GM18499 (cell line): Measurements from ENCODE around the gene SLC35B2.
"Not testable (repeated sequence)": the region's sequence is repeated elsewhere in the genome, so short reads cannot be mapped to it uniquely, and the experiment has no call there.

Experiments used
- ATAC-seq: cut with Tn5 transposase; IDR thresholded peaks from one replicate; pipeline ENCODE4 v1.9.1; 2021; ENCODE audit warnings: moderate number of reproducible peaks; ENCODE audit not compliant: insufficient read depth, unreplicated experiment

SLC35B2 gene

DNA sequence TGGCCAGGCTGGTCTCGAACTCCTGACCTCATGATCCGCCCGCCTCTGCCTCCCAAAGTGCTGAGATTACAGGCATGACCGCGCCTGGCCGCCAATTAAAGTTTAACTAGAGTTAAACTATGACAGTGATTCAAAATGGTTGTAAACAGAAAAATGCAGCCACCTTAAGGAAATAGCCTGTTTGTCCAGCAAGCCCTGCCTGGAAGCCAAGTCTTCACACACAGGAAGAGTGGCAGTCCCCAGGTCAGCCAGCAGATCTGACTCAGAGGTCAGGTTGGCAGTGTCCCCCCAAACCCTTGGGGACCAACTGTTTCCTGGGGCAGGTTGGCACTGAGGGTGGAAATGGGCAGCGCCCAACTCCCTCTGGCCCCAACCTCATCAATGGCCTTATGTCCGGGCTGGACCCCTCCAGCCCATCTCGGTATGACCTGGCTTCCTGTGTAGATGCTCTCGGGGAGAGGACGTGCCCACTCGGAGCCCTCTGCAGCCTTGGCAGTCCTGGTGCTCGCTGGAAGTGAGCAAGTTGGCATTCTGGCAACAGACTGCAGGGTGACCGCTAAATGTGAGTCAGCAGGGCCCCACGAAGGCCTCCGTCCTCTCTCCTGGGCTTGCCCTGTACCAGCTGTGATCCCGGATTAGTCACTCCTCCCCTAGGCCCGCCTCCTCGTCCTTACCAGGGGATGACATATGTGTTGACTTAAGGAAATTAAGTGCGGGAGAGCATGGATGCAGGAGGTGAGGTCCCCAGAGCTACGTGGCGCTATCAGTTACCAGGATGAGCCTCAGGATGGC is 20.1 kb downstream of the SLC35B2 start:
- ATAC-seq, result no peak

DNA sequence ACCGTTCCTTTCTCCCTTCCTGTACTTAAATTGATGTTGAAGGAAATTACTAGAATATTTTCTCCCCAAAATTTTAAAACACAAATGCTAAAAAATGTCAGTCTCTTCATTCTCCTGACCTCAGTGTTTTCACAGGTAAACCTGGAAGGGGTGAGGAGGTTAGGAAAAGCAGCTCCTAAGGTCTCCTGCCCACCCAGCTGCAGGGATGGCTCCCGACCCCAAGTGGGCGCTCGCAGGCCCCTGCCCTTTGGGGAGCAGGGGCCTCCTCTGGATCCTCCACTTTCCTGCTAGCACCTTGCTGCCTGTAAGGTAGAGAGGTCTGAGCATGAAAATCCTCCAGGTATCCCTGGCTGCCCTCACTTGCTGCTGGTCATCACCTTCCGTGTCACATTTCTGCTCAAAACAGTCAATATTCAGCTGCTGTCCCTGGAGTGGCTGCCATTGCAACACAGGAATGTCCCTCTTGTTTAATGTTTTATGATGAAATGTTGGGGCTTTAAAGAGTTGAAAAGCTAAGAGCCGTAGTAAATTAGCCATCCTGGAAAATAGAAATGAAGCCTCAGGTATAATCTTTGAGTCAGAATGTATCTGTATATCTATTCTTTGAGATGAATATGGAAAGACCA is 21.3 kb downstream of the SLC35B2 start:
- no peak for ATAC-seq

DNA sequence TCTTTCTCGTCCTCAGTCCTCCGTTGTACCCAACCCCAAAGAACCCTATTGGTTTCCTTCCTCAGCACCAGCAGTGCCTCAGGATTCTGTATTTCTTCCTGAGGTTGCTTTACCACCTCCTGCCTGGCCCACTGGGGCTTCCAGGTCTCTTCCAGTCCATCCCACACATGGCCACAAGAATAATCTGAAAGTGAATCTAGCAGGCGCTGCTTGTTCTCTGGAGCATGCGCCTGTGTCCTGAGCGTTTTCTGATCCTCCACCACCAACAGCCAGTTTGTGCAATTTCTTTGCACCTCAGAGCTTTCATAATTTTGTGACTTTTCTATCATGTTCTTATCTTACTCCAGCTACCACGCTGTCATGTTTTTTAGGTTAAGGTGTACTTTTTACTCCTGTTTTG is 22.1 kb downstream of the SLC35B2 start:
- ATAC-seq, result no peak

DNA sequence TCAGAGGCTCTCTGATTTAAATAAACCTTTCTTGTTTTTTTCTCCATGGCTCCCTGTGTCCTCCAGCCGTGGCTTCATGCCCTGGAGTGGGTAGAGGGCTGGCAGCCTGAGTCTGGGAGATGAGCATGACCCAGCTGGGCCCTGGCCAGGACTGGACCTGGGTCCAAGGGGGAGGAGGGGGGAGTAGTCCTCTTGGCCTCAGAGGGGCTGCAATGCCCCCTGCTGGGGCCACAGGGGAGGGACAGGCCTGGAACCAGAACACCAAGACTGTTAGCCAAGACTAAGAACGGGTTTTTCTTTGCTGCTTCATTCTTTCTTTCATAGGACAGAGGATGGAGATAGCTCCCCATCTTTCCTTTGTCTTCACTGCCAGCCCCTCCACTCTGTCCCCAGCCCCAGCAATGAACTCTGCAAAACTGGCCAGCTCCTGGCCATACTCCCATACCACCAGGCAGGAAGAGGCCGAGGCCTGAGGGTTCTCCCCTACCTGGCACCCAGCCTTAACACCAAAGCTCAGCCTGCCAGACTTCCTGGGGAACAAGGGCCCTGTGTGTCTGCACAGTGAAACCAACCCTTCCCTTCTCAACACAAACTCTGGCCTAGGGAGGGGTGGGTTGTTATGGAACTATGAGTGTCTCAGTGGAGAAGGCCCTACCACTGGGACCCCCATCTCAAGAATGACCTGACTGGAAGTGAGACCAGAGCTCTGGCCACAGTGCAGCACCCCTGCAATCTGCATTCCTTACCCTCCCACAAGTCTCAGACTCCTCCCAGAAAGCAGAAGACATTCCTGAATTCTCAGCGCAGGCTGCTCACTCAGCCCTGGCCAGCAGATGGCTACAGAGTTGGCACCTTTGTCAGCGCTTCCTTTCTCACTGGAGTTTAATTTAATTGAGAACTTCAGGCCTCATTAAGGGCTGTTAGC is 23.0 kb downstream of the SLC35B2 start:
- no peak for ATAC-seq

DNA sequence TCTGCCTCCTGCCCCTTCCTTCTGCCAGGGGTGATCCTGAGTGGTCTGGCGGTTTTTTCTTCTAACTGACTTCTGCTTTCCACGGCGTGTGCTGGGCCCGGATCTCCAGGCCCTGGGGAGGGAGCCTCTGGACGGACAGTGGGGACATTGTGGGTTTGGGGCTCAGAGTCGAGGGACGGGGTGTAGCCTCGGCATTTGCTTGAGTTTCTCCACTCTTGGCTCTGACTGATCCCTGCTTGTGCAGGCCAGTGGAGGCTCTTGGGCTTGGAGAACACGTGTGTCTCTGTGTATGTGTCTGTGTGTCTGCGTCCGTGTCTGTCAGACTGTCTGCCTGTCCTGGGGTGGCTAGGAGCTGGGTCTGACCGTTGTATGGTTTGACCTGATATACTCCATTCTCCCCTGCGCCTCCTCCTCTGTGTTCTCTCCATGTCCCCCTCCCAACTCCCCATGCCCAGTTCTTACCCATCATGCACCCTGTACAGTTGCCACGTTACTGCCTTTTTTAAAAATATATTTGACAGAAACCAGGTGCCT is 23.7 kb downstream of the SLC35B2 start:
- no peak for ATAC-seq

DNA sequence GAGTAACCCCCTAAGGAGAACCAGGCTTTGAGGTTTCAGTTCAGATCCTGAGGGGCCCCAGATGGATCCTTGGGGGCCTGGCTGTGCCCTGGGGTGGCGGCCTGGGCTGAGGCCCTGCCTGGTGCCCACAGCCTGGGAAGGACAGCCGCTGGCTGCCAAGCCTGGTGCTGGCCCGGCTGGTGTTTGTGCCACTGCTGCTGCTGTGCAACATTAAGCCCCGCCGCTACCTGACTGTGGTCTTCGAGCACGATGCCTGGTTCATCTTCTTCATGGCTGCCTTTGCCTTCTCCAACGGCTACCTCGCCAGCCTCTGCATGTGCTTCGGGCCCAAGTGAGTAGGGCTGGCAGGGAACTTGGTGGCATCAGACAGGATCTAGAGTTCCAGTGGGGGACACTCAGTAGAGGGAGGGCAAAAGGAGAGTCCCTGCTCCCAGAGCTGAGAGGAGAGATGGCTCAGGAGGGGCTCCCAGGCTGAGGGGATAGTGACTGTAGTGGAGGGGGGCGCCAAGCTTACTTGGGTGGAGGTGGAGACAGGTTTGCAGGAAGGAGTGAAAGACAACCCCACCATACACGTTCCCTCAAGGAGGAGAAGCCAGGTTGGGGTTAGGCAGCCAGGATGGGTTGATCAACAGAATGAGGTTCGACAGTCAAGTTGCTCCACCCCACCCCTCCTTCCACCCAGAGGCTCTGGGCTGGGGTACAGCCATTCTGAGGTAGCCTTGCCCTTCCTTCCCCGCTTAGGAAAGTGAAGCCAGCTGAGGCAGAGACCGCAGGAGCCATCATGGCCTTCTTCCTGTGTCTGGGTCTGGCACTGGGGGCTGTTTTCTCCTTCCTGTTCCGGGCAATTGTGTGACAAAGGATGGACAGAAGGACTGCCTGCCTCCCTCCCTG is 24.4 kb downstream of the SLC35B2 start:
- ATAC-seq, result no peak

DNA sequence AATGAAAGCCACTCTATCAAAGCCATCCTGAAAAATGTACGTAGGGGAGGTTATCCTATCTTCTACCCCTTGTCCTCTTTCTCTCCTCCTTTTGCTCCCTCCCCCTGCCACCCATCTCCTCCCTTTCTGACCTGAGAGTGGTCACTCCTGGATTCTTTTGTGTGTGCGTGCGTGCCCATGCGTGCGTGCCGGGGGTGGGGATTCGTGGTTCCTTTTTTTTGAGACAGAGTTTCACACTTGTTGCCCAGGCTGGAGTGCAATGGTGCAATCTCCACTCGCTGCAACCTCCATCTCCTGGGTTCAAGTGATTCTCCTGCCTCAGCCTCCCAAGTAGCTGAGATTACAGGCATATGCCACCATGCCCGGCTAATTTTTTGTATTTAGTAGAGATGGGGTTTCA is 25.9 kb downstream of the SLC35B2 start:
- not testable (repeated sequence) for ATAC-seq

DNA sequence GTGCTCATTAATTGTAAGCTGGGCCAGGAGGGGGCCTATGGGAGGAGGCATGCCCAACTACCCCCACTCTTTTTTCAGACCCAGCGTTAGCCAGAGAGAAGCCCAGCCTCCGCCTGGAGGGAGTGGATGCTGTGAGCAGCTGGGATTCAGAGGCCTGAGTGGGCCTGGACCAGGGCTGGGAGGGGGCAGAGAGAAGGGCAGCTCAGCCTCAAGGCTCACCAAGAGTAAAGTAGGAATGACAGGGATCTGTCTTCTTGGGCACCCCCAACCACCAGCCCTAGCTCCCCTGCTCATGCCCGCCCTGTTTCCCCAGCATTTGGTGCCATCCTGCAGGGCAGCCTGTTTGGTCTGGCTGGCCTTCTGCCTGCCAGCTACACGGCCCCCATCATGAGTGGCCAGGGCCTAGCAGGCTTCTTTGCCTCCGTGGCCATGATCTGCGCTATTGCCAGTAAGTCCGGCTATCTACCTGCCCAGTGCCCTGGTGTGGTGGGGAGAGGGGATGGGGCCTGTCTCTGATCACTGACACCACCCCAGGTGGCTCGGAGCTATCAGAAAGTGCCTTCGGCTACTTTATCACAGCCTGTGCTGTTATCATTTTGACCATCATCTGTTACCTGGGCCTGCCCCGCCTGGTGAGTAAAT is 27.2 kb downstream of the SLC35B2 start:
- ATAC-seq, result no peak

DNA sequence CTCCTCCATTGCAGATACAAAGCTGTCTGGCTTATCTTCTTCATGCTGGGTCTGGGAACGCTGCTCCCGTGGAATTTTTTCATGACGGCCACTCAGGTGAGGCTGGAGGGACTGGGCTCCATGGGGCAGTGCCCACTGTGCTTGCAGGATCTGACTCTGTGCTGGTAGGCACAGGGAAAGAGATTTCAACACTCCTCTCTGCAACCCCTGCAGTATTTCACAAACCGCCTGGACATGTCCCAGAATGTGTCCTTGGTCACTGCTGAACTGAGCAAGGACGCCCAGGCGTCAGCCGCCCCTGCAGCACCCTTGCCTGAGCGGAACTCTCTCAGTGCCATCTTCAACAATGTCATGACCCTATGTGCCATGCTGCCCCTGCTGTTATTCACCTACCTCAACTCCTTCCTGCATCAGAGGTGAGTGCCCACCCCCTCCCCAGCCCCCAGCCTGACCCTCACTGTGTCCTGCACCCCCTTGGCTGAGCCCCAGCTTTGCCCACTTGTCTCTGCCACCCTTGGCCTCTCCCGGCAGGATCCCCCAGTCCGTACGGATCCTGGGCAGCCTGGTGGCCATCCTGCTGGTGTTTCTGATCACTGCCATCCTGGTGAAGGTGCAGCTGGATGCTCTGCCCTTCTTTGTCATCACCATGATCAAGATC is 27.8 kb downstream of the SLC35B2 start:
- no peak for ATAC-seq

DNA sequence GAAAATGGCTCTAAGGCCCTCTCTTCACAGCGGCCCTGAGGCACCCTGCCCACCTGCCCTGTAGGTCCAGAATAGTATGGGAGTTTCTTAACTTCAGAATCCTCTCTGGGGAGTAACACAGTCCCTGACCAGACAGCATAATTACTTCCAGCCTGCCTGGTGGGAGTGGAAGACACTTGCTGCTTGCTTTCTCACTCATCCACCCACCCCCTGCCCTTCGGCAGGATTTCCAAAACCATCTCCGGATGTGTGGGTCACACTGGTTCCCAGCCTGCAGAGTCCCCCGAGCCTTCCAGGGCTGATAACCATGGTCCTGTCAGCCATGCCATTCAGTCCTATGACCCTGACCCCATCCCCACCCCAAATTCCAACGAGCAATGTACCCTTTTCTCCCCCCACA is 28.5 kb downstream of the SLC35B2 start:
- ATAC-seq, result no peak

DNA sequence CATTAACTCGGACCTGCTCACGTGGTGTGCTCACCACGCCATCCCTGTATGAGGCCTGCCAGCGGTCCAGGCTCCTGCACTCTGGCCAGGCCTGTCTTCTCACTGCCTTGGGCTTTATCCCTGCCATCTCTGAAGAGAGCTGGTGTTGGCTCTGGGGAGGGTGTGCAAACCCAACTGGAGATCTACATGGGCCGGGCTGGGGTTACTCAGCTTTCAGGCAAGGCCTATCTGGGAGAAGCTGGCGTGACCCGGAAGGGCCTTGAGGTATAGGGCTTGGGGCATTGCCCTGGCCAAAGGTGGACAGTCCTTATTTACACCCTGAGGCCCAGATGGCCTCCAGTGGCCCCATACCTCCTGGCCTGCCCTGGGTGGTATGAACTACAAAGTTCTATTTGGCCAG is 28.9 kb downstream of the SLC35B2 start:
- ATAC-seq, result no peak

DNA sequence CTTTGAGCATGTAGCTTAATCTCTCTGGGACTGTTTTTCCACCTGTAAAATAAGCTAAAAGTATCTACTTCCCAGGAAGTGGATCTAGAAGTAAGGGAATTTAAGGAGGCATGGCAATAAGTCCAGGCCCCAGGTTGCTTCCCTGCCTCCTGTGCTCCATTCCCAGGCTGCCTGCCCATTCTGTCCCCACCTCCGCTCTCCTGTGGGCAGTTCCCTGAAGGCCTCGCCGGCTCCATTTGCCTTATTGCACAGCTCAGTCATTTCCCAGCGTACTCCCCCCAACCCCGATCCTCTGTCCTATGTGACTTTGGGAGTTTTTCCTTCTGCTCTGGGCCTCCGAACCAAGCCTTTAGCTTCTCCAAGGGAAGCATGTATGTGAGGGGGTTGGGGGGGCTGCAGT is 29.3 kb downstream of the SLC35B2 start:
- no peak for ATAC-seq

DNA sequence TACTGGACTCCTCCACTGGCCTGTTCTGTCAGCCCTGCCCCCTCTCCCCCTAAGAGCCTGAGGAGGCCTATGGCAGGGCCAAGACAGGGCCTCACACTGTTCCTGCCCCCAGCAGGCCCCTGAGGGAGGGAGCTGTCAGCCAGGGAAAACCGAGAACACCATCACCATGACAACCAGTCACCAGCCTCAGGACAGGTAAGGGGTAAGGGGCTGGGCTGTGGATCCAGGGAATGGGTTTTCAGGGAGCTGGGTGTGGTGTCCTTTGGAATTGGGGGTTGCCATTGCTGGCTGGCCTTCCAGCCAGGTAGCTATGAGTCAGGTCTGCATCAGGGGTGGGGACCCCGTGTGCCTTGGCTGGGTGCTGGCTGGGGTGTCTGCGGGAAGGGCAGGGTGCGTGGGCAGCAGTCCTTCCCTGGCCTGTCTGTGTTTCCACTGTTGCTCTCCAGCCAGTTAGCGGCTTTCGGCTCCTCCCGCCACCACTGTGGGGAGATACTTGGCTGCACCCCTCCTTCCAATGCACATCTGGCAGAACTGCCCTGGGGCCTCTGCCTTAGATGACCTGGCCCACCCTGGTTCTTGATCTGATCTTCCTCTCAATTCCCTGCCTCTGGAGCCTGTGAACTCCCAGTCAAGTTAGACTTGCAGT is 30.1 kb downstream of the SLC35B2 start:
- no peak for ATAC-seq

DNA sequence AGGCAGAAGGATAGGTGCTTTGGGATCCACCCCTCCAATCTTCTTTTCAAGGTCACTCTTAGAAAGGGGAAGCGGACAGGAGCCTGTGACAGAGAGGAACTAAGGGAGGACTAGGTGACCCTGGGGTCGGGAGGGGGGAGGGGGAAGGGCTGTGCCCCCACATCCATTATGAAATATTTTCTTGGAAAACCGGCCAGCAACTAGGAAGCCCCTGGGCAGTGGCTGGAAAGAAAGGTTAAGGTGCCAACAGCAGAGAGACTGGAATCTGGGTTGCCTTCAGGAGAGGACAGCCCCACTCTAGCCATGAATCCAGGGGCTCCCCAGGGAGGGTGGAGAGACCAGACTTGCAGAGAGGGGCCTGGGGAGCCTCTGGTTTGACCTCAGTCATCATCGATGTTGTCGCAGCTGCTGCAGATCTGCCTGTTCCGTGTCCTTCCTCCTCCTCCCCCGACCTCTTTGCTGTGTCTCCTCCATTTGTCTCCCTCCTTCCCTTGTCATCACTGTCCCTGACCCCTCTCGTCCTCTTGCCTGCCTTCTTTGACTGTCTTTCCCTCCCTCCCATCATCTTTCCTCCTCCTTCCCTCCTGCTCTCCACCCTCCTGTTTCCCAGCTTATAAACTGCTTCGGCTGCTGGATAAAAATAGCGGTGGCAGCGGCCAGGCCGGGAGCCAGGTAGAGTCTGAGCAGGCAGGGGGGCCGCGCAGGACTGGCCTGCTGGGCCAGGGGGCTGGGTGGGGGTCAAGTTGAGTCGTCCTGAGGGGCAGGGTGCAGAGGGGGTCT is 30.8 kb downstream of the SLC35B2 start:
- ATAC-seq, result no peak

DNA sequence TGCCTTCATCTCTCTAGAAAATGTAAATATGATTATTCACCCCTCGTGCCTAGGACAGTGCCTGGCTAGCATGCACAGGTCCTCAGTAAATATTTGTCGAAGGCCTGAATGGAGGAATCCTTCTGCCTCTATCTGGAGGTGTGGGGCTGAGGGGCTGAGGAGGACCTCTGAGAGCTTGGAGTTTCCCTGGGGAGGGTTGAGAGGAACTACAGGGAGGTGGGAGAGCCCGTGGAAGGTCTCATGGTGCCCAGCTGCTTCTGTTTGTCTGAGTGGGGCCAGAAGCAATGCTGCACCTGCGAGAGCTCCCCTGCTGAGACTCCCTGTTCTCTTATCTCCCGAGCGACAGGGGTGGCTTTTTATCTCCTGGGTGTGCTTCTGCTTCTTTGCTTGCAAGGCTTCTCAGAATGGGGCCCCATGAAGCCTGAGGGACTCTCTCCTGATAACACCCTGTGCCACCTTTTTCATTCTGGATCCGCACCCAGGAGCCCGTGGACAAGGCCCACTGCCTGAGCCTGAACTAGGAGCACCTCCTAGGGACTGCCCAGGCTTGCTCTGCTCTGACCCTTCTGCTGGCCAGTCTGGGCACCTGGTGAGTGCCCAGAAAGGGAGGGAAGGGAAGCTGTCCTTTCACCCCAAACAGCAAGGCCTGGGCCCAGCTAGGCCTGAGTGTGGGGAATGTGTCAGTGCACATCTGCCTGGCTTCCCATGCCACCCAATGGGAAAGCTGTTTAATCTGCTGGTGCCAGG is 31.6 kb downstream of the SLC35B2 start:
- no peak for ATAC-seq

DNA sequence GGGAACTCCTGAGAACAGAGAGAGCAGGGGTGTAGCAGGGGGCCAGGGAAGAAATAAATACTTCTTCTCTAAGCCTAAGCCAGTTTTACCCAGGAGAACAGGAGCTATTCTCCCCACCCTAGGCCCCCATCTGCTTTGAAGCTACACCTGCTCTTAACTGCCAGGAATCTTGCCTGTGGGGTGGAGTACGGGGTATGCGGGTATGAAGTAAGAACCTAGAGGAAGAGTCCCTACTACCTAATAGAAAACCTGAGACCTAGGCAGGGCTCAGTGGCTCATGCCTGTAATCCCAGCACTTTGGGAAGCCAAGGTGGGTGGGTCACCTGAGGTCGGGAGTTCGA is 32.4 kb downstream of the SLC35B2 start:
- no peak for ATAC-seq
